Cardiac muscle cell (in vitro differentiated cells and primary cell): ENCODE results near the gene KIRREL3. TPM values are rescaled to one million over a fixed set of nuclear protein-coding genes. Genes with fewer than 3 reads are reported as not detected.

ENCODE experiments used
- DNase-seq, 2 donors: peaks; one replicate each; pipeline versions ENCODE4 v3.0.0 to v3.0.0-alpha.2; 2010 to 2017; ENCODE audit warnings: low read depth in 1 of 2, low spot score in 1 of 2
- H3K27ac ChIP-seq: fragments of 200-600 bp; sonication (generic); 2 replicates; pipeline ENCODE4 v1.5.1; 2016
- H3K27me3 ChIP-seq: fragments of 200-600 bp; sonication (generic); 2 replicates; pipeline ENCODE4 v1.6.0; 2016; ENCODE audit warnings: control low read depth
- H3K36me3 ChIP-seq: fragments of 200-600 bp; sonication (generic); 2 replicates; pipeline ENCODE4 v1.5.1; 2016; ENCODE audit warnings: control low read depth
- H3K4me1 ChIP-seq: fragments of 200-600 bp; sonication (generic); 2 replicates; pipeline ENCODE4 v1.8.1; 2017; ENCODE audit warnings: low read depth, mild to moderate bottlenecking, mixed run types
- H3K4me3 ChIP-seq: fragments of 200-600 bp; sonication (generic); 2 replicates; pipeline ENCODE4 v1.5.1; 2016; ENCODE audit warnings: mild to moderate bottlenecking
- H3K9me3 ChIP-seq: fragments of 200-600 bp; sonication (generic); 2 replicates; pipeline ENCODE4 v1.5.1; 2017; ENCODE audit warnings: low read depth, mild to moderate bottlenecking, control low read depth
- CTCF ChIP-seq: IDR thresholded peaks from 2 replicates; pipeline ENCODE4 v1.5.1; 2012; ENCODE audit warnings: low read depth, mild to moderate bottlenecking, low read length
- polyA plus RNA-seq: library from polyadenylated mRNA; unstranded; fragments of >200 nt; fragmentation: Nextera tagmentation; extraction: Ambion mirVana; gene quantifications from 2 replicates; pipeline ENCODE4 v1.2.1, GENCODE V29; 2016
- total RNA-seq: library from RNA; depleted of rRNA; stranded (reverse); fragments of >200 nt; gene quantifications from 2 replicates; pipeline ENCODE4 v1.2.3, GENCODE V29; 2016

Gene KIRREL3
- total and polyA plus RNA-seq, 2 experiments from 2014 or later = 0.12 to 0.89 TPM

GRCh38 chr11:126548581-126549550, 451.7 kb downstream of the KIRREL3 start:
- no peak for DNase-seq
- TF ChIP-seq CTCF = no peak

GRCh38 chr11:126547691-126548090, 452.9 kb downstream of the KIRREL3 start:
- TF ChIP-seq CTCF = no peak
- H3K27ac ChIP-seq = no peak overlapping the region

More at GRCh38 chr11:126548581-126549550, 451.7 kb downstream of the KIRREL3 start:
- H3K4me1 ChIP-seq = no peaks in the 10 kb centered on the region
- no peak overlapping the region for H3K4me3 ChIP-seq
- H3K36me3 ChIP-seq = no peaks in the 10 kb centered on the region
- no peaks in the 10 kb centered on the region for H3K9me3 ChIP-seq
- H3K27me3 ChIP-seq = peaks cover 18% of the 10 kb centered on the region
- H3K27ac ChIP-seq = no peak overlapping the region

GRCh38 chr11:126547161-126547560, 453.4 kb downstream of the KIRREL3 start:
- Histone ChIP-seq H3K4me3 (no peak overlapping the region), H3K27me3 (peaks cover 11% of the 10 kb centered on the region), H3K36me3 (no peaks in the 10 kb centered on the region), H3K27ac (no peak overlapping the region), H3K4me1 (no peaks in the 10 kb centered on the region), H3K9me3 (no peaks in the 10 kb centered on the region)
- TF ChIP-seq CTCF = no peak
- peak in 1 of 2 donors; percentile 35 for DNase-seq

More at GRCh38 chr11:126547691-126548090, 452.9 kb downstream of the KIRREL3 start:
- no peak overlapping the region for H3K4me3 ChIP-seq
- H3K9me3 ChIP-seq = no peaks in the 10 kb centered on the region
- peaks cover 11% of the 10 kb centered on the region for H3K27me3 ChIP-seq
- DNase-seq = no peak
- no peaks in the 10 kb centered on the region for H3K36me3 ChIP-seq
- H3K4me1 ChIP-seq = no peaks in the 10 kb centered on the region

- no peak for DNase-seq
These were observed 453.9 kb downstream of the KIRREL3 start for GRCh38 chr11:126546694-126547093.

GRCh38 chr11:126546191-126546590, 454.4 kb downstream of the KIRREL3 start:
- Histone ChIP-seq H3K4me1 (no peaks in the 10 kb centered on the region), H3K36me3 (no peaks in the 10 kb centered on the region), H3K27me3 (peaks cover 11% of the 10 kb centered on the region), H3K9me3 (no peaks in the 10 kb centered on the region), H3K4me3 (no peak overlapping the region), H3K27ac (no peak overlapping the region)
- no peak for TF ChIP-seq CTCF
- peak; percentile 1 to 28 for DNase-seq

More at GRCh38 chr11:126546694-126547093, 453.9 kb downstream of the KIRREL3 start:
- no peaks in the 10 kb centered on the region for H3K9me3 ChIP-seq
- no peaks in the 10 kb centered on the region for H3K4me1 ChIP-seq
- H3K36me3 ChIP-seq = no peaks in the 10 kb centered on the region
- peaks cover 11% of the 10 kb centered on the region for H3K27me3 ChIP-seq
- no peak overlapping the region for H3K27ac ChIP-seq
- TF ChIP-seq CTCF = no peak
- H3K4me3 ChIP-seq = no peak overlapping the region
